ENCODE measurements around the gene GIMAP7. TPM values are rescaled to one million over a fixed set of nuclear protein-coding genes. Genes with fewer than 3 reads are reported as not detected.
A peak's percentile ranks its signal among the peaks of the same experiment; 100 is the strongest.

The GIMAP7 gene
- total RNA-seq, 1 donor from 2014 or later: 49.4 TPM

DNA sequence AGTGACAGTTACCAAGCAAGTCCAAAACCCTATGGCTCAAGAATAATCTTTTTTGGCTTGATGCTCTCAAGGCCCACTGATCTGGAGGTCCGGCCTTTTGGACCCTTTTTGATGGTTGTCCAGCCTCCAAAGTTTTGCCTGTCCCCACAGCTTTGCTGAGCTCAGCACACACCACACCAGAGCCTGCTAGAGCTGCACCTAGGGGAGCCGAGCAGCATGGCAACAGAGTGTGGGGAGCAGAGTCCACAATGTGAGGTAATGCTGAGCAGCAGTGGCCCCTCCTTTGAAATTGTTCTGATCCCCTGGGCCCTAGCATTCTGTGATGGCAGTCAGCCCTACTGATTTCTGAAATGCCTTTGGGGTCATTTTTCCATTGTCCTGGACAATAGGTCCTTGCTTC is 9.3 kb downstream of the GIMAP7 start:
- DNase-seq: no peak

DNA sequence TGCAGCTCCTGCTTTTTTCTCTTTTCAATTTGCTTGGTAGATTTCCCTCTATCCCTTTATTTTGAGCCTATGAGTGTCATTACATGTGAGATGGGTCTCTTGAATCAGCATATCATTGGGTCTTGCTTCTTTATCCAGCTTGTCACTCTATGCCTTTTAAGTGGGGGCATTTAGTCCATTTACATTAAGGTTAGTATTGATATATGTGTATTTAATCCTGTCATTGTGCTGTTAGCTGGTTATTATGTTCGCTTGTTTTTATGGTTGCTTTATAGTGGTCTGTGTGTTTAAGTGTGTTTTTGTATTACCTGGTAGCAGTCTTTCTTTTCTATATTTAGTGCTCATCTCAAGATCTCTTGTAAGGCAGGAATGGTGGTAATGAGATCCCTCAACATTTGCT is 17.0 kb downstream of the GIMAP7 start:
- no peaks in the 10 kb centered on the region for H3K9me3 ChIP-seq
- DNase-seq: no peak
- no peaks in the 10 kb centered on the region for H3K36me3 ChIP-seq
- H3K27ac ChIP-seq: no peak overlapping the region
- ATAC-seq: no peak
- H3K4me1 ChIP-seq: no peaks in the 10 kb centered on the region
- H3K4me3 ChIP-seq: no peak overlapping the region
- intact Hi-C loops (cut with DNase I): no loop called here
- TF ChIP-seq, protein P1, sequence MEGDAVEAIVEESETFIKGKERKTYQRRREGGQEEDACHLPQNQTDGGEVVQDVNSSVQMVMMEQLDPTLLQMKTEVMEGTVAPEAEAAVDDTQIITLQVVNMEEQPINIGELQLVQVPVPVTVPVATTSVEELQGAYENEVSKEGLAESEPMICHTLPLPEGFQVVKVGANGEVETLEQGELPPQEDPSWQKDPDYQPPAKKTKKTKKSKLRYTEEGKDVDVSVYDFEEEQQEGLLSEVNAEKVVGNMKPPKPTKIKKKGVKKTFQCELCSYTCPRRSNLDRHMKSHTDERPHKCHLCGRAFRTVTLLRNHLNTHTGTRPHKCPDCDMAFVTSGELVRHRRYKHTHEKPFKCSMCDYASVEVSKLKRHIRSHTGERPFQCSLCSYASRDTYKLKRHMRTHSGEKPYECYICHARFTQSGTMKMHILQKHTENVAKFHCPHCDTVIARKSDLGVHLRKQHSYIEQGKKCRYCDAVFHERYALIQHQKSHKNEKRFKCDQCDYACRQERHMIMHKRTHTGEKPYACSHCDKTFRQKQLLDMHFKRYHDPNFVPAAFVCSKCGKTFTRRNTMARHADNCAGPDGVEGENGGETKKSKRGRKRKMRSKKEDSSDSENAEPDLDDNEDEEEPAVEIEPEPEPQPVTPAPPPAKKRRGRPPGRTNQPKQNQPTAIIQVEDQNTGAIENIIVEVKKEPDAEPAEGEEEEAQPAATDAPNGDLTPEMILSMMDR (IDR thresholded peaks at IDR 0.05): no peak
- H3K27me3 ChIP-seq (ENCODE audit: low read depth): no peaks in the 10 kb centered on the region

More for the DNA sequence above, 9.3 kb downstream of the GIMAP7 start:
- no peak overlapping the region for H3K4me3 ChIP-seq
- peaks cover 15% of the 10 kb centered on the region for H3K36me3 ChIP-seq
- H3K27me3 ChIP-seq (ENCODE audit: low read depth): no peaks in the 10 kb centered on the region
- no peaks in the 10 kb centered on the region for H3K9me3 ChIP-seq
- TF ChIP-seq, protein P1 (IDR thresholded peaks at IDR 0.05): no peak
- no peak overlapping the region for H3K27ac ChIP-seq
- no peak for ATAC-seq
- intact Hi-C loops (cut with DNase I): no loop called here
- no peaks in the 10 kb centered on the region for H3K4me1 ChIP-seq

DNA sequence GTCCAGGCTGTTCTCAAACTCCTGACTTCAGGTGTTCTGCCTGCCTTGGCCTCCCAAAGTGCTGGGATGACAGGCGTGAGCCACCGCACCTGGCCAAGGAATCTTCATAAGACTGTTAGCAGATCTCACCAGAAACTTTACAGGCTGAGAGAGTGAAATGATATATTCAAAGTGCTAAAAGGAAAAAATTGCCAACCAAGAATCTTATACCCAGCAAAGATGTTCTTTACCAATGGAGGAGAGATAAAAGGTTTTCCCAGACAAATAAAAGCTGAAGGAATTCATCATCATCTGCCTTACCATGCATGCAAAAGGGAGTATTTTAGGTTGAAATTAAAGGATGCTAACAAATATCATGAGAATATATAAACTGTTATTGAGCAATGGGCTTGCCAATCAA is 23.6 kb downstream of the GIMAP7 start:
- Histone ChIP-seq H3K4me3 (no peak overlapping the region), H3K27ac (no peak overlapping the region), H3K9me3 (peaks cover 23% of the 10 kb centered on the region), H3K36me3 (no peaks in the 10 kb centered on the region), H3K27me3 (ENCODE audit: low read depth) (no peaks in the 10 kb centered on the region), H3K4me1 (no peaks in the 10 kb centered on the region)
- TF ChIP-seq, protein P1 (IDR thresholded peaks at IDR 0.05): no peak
- ATAC-seq (no peak), DNase-seq (no peak)
- intact Hi-C loops (cut with DNase I): no loop called here

DNA sequence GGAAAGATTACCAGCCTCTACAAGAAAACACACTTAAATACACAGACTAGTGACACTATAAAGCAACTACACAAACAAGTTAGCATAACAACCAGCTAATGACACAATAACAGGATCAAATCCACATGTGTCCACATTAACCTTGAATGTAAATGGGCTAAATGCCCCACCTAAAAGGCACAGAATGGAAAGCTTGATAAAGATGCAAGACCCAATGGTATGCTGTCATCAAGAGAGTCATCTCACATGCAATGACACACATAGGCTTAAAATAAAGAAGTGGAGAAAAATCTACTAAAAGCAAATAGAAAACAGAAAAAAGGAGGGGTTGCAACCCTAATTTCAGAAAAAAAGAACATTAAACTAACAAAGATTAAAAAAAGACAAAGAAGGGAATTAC is 38.5 kb downstream of the GIMAP7 start:
- no peaks in the 10 kb centered on the region for H3K4me1 ChIP-seq
- H3K4me3 ChIP-seq: no peak overlapping the region
- no peaks in the 10 kb centered on the region for H3K36me3 ChIP-seq
- no peak overlapping the region for H3K27ac ChIP-seq
- H3K9me3 ChIP-seq: peaks cover 3% of the 10 kb centered on the region
- H3K27me3 ChIP-seq (ENCODE audit: low read depth): no peaks in the 10 kb centered on the region
- DNase-seq (no peak), ATAC-seq (no peak)
- TF ChIP-seq, protein P1 (IDR thresholded peaks at IDR 0.05): no peak
- intact Hi-C loops (cut with DNase I): no loop called here

DNA sequence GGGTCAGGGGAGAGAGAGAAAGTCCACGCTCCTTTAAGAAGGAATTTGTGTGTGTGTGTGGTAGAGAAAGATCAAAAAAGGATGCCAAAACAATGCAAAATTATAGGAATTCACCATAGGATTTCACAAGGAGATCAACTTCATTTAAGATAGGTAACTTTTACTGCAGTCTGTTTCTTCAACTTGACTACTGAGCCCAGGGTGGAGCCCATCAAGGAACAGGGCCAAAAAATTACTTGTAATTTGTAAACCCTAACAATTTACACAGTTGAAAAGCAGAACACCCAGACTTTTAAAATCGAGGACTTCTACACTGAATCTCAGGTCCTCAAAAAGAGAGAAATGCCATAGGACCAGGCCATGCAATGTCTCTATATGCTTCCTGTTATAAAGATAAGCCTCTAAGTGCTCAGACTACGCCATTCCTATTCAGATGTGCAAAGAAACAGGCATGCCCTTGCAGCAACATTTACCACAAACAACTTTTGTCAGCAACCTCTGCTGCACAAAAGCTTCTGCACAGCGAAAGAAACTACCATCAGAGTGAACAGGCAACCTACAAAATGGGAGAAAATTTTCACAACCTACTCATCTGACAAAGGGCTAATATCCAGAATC is 42.0 kb downstream of the GIMAP7 start:
- Histone ChIP-seq H3K27ac (peak overlapping the region; percentile 59), H3K4me3 (no peak overlapping the region), H3K9me3 (peaks cover 9% of the 10 kb centered on the region), H3K36me3 (no peaks in the 10 kb centered on the region), H3K27me3 (ENCODE audit: low read depth) (no peaks in the 10 kb centered on the region), H3K4me1 (no peaks in the 10 kb centered on the region)
- TF ChIP-seq, protein P1 (IDR thresholded peaks at IDR 0.05): no peak
- ATAC-seq: peak; percentile 73 to 82
- DNase-seq: no peak
- intact Hi-C loops (cut with DNase I): no loop called here

All from lower lobe of right lung (tissue), 2 donors.